Lower leg skin (tissue), 4 donors: ENCODE results near the gene LAMB4. TPM values are rescaled to one million over a fixed set of nuclear protein-coding genes. Genes with fewer than 3 reads are reported as not detected.
A peak's percentile ranks its signal among the peaks of the same experiment; 100 is the strongest.

Experiments used
- DNase-seq, 2 donors: peaks; one replicate each; pipeline ENCODE4 v3.0.0-alpha.2; 2019; ENCODE audit warnings: low spot score in 2 of 2
- H3K4me3 ChIP-seq: fragments of 200-600 bp; sonication (generic); 2 replicates; pipeline ENCODE4 v1.5.1; 2017; ENCODE audit warnings: mild to moderate bottlenecking, low read depth; ENCODE audit not compliant: poor library complexity, severe bottlenecking
- CTCF ChIP-seq, 3 donors: fragments of 450-650 bp; IDR thresholded peaks; one replicate each; pipeline ENCODE4 v1.5.1; 2016; ENCODE audit warnings: antibody characterized with exemption in 3 of 3, mild to moderate bottlenecking in 3 of 3, moderate library complexity in 2 of 3
- POLR2A ChIP-seq, 2 donors: fragments of 450-650 bp; IDR thresholded peaks; one replicate each; pipeline ENCODE4 v1.6.1; 2016 to 2017; ENCODE audit warnings: antibody characterized with exemption in 2 of 2, mild to moderate bottlenecking in 1 of 2, moderate library complexity in 1 of 2
- WGBS, 2 donors: methylation state at CpG; one replicate each; pipeline ENCODE4 v1.1.5; 2018; 5-methylcytosine and 5-hydroxymethylcytosine counted together
- intact Hi-C: fragments of 100-400 bp; cut with DNase I; formaldehyde crosslinking; loops from one replicate; pipeline ENCODE4 v1.15.0; 2023; ENCODE audit warnings: low total_unique reads
- total RNA-seq, 4 donors: library from RNA; depleted of rRNA; stranded (reverse); fragments of >200 nt; gene quantifications; one replicate each; pipeline ENCODE4 v1.1.0, GENCODE V29; 2016

Gene LAMB4
- total RNA-seq, 4 donors from 2014 or later = 125 to 306 (median 156) TPM

GRCh38 chr7:108003599-108003935, 126.6 kb downstream of the LAMB4 start:
- TF ChIP-seq POLR2A (IDR thresholded peaks at IDR 0.05) (no peak), CTCF (IDR thresholded peaks at IDR 0.05) (no peak)
- 56 to 60% methylated on average over 15 of the region's 15 CpGs for WGBS, 2 donors
- intact Hi-C loops = no loop called here
- peak overlapping the region; percentile 59 for H3K4me3 ChIP-seq
- no peak for DNase-seq

GRCh38 chr7:108002726-108003598, 127.2 kb downstream of the LAMB4 start, which contains the start of gene LAMB1:
LAMB1 (minus strand) TSS chr7:108003161; CDS start chr7:108002885, 276 bp downstream.
- 0 to 1% methylated on average over 70 to 75 of the region's 75 CpGs for WGBS, 2 donors
- TF ChIP-seq POLR2A (IDR thresholded peaks at IDR 0.05) (no peak), CTCF (IDR thresholded peaks at IDR 0.05) (no peak)
- DNase-seq = peak; percentile 31 to 95
- H3K4me3 ChIP-seq = peak within 1 kb of the TSS; percentile 59
- intact Hi-C loops = no loop called here

GRCh38 chr7:108001764-108002725, 128.1 kb downstream of the LAMB4 start:
- DNase-seq = no peak
- TF ChIP-seq POLR2A (IDR thresholded peaks at IDR 0.05) (no peak), CTCF (IDR thresholded peaks at IDR 0.05) (no peak)
- H3K4me3 ChIP-seq = peak overlapping the region; percentile 59
- WGBS, 2 donors = 0 to 1% methylated on average over 54 to 72 of the region's 75 CpGs
- intact Hi-C loops = no loop called here

- intact Hi-C loops = no loop called here
Observed at GRCh38 chr7:108000875-108001763, 129.0 kb downstream of the LAMB4 start.

More at GRCh38 chr7:108000875-108001763, 129.0 kb downstream of the LAMB4 start:
- TF ChIP-seq CTCF (IDR thresholded peaks at IDR 0.05) = no peak
- TF ChIP-seq POLR2A (IDR thresholded peaks at IDR 0.05) = no peak
- 19 to 26% methylated on average over 35 to 37 of the region's 37 CpGs for WGBS, 2 donors
- peak; percentile 26 to 89 for DNase-seq
- peak overlapping the region; percentile 59 for H3K4me3 ChIP-seq
